Osteoblast (primary cell): ENCODE data around the gene KCND3. TPM values are rescaled to one million over a fixed set of nuclear protein-coding genes. Genes with fewer than 3 reads are reported as not detected.

Experiments
- DNase-seq: peaks from one replicate; pipeline ENCODE4 v3.0.0; 2011; ENCODE audit warnings: low spot score, mixed read lengths; ENCODE audit not compliant: insufficient read length; ENCODE audit errors: missing footprints
- H2AFZ ChIP-seq: 2 replicates; pipeline ENCODE4 v1.6.0; 2011; ENCODE audit warnings: mild to moderate bottlenecking, low read length
- H3K27ac ChIP-seq: 2 replicates; pipeline ENCODE4 v1.5.1; 2011; ENCODE audit warnings: mild to moderate bottlenecking, low read depth, low read length, moderate library complexity
- H3K27me3 ChIP-seq: 2 replicates; pipeline ENCODE4 v1.6.0; 2012; ENCODE audit warnings: mild to moderate bottlenecking, control low read depth, inconsistent platforms, low read length, moderate library complexity; ENCODE audit not compliant: insufficient read depth
- H3K36me3 ChIP-seq: 2 replicates; pipeline ENCODE4 v1.5.1; 2011; ENCODE audit warnings: mild to moderate bottlenecking, low read length, control low read depth, moderate library complexity; ENCODE audit not compliant: insufficient read depth
- H3K4me1 ChIP-seq: 2 replicates; pipeline ENCODE4 v1.5.1; 2011; ENCODE audit warnings: mild to moderate bottlenecking, low read length, control low read depth, moderate library complexity; ENCODE audit not compliant: insufficient read depth
- H3K4me2 ChIP-seq: 2 replicates; pipeline ENCODE4 v1.6.0; 2011; ENCODE audit warnings: mild to moderate bottlenecking, low read length; ENCODE audit not compliant: insufficient read depth
- H3K4me3 ChIP-seq: fragments of 200-600 bp; sonication (generic); 3 replicates; pipeline ENCODE4 v1.5.1; 2012; ENCODE audit warnings: mild to moderate bottlenecking, low read length, inconsistent platforms; ENCODE audit not compliant: insufficient read depth
- H3K79me2 ChIP-seq: 2 replicates; pipeline ENCODE4 v1.6.0; 2012; ENCODE audit warnings: mild to moderate bottlenecking, low read length, control low read depth, inconsistent platforms; ENCODE audit not compliant: insufficient read depth
- H3K9me3 ChIP-seq: 2 replicates; pipeline ENCODE4 v1.5.1; 2011; ENCODE audit warnings: low read depth, low read length, control low read depth
- H4K20me1 ChIP-seq: 2 replicates; pipeline ENCODE4 v1.6.0; 2012; ENCODE audit warnings: mild to moderate bottlenecking, low read length, control low read depth; ENCODE audit not compliant: insufficient read depth
- total RNA-seq: library from RNA; depleted of rRNA; stranded (reverse); fragments of >200 nt; gene quantifications from 2 replicates; pipeline ENCODE4 v1.2.3, GENCODE V29; 2012
- TF ChIP-seq, protein P1 (sequence below): IDR thresholded peaks from 2 replicates; pipeline ENCODE4 v1.5.1; 2011; ENCODE audit warnings: mild to moderate bottlenecking, low read depth, low read length, moderate library complexity; ENCODE audit errors: extremely low read depth

The KCND3 gene
- total RNA-seq, 1 donor = 3.6 TPM

GRCh38 chr1:111952125-111952657 is 37.3 kb downstream of the KCND3 start:
- no peaks in the 10 kb centered on the region for H3K9me3 ChIP-seq
- no peak overlapping the region for H2AFZ ChIP-seq
- H3K79me2 ChIP-seq = no peaks in the 10 kb centered on the region
- no peaks in the 10 kb centered on the region for H3K36me3 ChIP-seq
- no peaks in the 10 kb centered on the region for H4K20me1 ChIP-seq
- peak; percentile 22 for DNase-seq
- TF ChIP-seq, protein P1, sequence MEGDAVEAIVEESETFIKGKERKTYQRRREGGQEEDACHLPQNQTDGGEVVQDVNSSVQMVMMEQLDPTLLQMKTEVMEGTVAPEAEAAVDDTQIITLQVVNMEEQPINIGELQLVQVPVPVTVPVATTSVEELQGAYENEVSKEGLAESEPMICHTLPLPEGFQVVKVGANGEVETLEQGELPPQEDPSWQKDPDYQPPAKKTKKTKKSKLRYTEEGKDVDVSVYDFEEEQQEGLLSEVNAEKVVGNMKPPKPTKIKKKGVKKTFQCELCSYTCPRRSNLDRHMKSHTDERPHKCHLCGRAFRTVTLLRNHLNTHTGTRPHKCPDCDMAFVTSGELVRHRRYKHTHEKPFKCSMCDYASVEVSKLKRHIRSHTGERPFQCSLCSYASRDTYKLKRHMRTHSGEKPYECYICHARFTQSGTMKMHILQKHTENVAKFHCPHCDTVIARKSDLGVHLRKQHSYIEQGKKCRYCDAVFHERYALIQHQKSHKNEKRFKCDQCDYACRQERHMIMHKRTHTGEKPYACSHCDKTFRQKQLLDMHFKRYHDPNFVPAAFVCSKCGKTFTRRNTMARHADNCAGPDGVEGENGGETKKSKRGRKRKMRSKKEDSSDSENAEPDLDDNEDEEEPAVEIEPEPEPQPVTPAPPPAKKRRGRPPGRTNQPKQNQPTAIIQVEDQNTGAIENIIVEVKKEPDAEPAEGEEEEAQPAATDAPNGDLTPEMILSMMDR = no peak
- H3K4me2 ChIP-seq = no peak overlapping the region
- H3K27me3 ChIP-seq = no peaks in the 10 kb centered on the region
- no peaks in the 10 kb centered on the region for H3K4me1 ChIP-seq
- no peak overlapping the region for H3K27ac ChIP-seq
- no peak overlapping the region for H3K4me3 ChIP-seq

- Histone ChIP-seq H3K79me2 (no peaks in the 10 kb centered on the region), H4K20me1 (no peaks in the 10 kb centered on the region), H3K9me3 (no peaks in the 10 kb centered on the region), H3K36me3 (no peaks in the 10 kb centered on the region), H3K27me3 (no peaks in the 10 kb centered on the region), H3K4me3 (no peak overlapping the region), H3K4me1 (no peaks in the 10 kb centered on the region), H2AFZ (no peak overlapping the region), H3K27ac (no peak overlapping the region), H3K4me2 (no peak overlapping the region)
- TF ChIP-seq, protein P1 = no peak
- peak; percentile 72 for DNase-seq
These were observed 41.0 kb downstream of the KCND3 start for GRCh38 chr1:111948209-111949171.

DNA sequence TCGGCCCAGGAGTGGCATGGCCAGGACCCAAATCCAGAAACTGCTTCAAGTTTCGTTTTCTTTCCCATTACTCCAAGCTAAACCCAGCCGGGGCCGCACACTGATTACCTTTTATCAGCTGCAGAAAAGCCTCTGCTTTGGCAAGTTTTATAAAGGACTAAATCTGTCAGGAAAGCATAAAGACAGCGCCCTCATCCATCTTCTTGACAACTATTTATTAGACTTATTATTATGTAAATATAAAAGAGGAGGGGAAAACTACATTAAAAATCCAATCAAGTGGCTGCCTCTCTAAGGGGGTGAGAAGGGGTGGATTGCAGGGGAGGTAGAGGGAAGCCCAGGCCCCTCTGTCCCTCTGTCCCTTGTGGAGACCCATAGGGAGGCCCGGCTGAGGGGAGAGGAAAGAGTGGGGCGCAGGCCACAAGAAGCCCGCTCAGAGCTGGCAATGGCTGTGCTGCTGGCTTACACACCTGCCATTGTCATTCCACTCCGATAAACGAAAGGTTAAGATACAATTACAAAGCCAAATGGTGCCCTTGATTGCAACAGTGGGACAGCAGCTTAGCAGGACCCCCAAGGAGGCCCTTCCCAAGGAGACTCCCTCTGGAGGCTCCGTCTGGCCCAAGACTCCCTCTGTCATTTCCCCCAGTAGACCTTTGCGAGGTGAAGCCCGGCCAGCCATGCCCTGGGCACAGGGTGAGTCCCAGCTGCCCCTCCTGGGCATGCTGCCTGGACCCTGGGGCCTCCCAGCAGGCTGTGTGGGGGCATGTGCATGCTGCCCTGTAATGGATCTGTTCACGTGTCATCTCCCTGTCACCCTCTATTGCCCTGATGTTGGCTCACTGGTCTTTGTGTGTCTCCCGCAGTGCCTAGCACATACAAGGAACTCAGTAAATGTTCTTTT is 45.4 kb downstream of the KCND3 start:
- no peaks in the 10 kb centered on the region for H3K4me1 ChIP-seq
- TF ChIP-seq, protein P1 = no peak
- H4K20me1 ChIP-seq = no peaks in the 10 kb centered on the region
- no peaks in the 10 kb centered on the region for H3K36me3 ChIP-seq
- H3K9me3 ChIP-seq = no peaks in the 10 kb centered on the region
- no peak overlapping the region for H3K27ac ChIP-seq
- no peak overlapping the region for H2AFZ ChIP-seq
- H3K4me3 ChIP-seq = no peak overlapping the region
- H3K27me3 ChIP-seq = no peaks in the 10 kb centered on the region
- no peaks in the 10 kb centered on the region for H3K79me2 ChIP-seq
- DNase-seq = no peak
- no peak overlapping the region for H3K4me2 ChIP-seq
